ENCODE data around the gene SORBS2. TPM values are rescaled to one million over a fixed set of nuclear protein-coding genes. Genes with fewer than 3 reads are reported as not detected.

The SORBS2 gene
- total and polyA plus RNA-seq, 2 of the 4 experiments (the other 2 are of a cell fraction): 0.18 TPM; not detected in 1

DNA sequence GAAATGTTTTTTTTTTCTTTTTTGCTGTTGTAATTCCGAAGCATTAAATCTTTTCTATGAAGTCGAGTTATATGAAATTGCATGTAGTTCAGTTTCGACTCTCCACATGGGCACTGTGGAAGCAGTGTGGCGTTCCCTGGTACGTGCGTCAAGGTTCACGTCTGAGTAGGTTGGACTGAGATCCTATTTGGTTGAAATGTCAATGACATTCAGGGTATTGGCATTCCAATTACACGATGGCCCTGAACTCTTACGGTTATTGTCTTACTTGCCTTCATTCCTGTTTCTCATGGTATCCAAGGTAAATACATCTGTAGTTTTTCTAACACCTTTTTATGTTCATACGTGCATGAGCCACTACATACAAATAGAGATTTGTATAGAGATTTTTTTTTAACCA, 128.8 kb downstream of the SORBS2 start:
- POLR2A ChIA-PET (ENCODE audit: unreplicated experiment): no interaction called here
- H3K9me3 ChIP-seq (ENCODE audit: control insufficient read depth, insufficient read depth, low read length): no peaks in the 10 kb centered on the region
- H3K14ac ChIP-seq (replicated peaks; ENCODE audit: low read depth, low read length): no peak overlapping the region
- H2BK20ac ChIP-seq (ENCODE audit: low read depth, low read length): no peak overlapping the region
- no peak overlapping the region for H3K27ac ChIP-seq (ENCODE audit: insufficient read depth, low read length)
- no peak overlapping the region for H3K9ac ChIP-seq (ENCODE audit: low read depth, low read length)
- intact Hi-C loops (cut with micrococcal nuclease) (no loop called here), in situ Hi-C loops (cut with MboI; ENCODE audit: low sequenced_read_pairs) (no loop called here), dilution Hi-C loops (cut with HindIII; ENCODE audit: low sequenced_read_pairs, unreplicated experiment) (no loop called here)
- H3K9me1 ChIP-seq (ENCODE audit: insufficient read depth, low read length): no peaks in the 10 kb centered on the region
- no peak for ATAC-seq (ENCODE audit: low read depth)
- H3K79me1 ChIP-seq (ENCODE audit: low read depth in 1 of 2, low read length in 2 of 2): no peaks in the 10 kb centered on the region
- WGBS, 2 experiments (ENCODE audit: extremely low coverage in 2 of 2, insufficient read length in 1 of 2): 80% methylated on average over 1 of the region's 10 CpGs; no CpG with 5 or more reads in 1 of the 2 experiments
- H4K91ac ChIP-seq (ENCODE audit: insufficient read depth, low read depth, low read length): no peak overlapping the region
- TF ChIP-seq RFX5 (IDR thresholded peaks at IDR 0.05; ENCODE audit: low read depth, low read length) (no peak), MAZ (IDR thresholded peaks at IDR 0.05; ENCODE audit: borderline replicate concordance, low read depth, low read length) (no peak), FOS (IDR thresholded peaks at IDR 0.05; ENCODE audit: low read depth, low read length) (no peak), MXI1 (IDR thresholded peaks at IDR 0.05; ENCODE audit: borderline replicate concordance, low read depth, low read length) (no peak)
- TF ChIP-seq, protein P1, sequence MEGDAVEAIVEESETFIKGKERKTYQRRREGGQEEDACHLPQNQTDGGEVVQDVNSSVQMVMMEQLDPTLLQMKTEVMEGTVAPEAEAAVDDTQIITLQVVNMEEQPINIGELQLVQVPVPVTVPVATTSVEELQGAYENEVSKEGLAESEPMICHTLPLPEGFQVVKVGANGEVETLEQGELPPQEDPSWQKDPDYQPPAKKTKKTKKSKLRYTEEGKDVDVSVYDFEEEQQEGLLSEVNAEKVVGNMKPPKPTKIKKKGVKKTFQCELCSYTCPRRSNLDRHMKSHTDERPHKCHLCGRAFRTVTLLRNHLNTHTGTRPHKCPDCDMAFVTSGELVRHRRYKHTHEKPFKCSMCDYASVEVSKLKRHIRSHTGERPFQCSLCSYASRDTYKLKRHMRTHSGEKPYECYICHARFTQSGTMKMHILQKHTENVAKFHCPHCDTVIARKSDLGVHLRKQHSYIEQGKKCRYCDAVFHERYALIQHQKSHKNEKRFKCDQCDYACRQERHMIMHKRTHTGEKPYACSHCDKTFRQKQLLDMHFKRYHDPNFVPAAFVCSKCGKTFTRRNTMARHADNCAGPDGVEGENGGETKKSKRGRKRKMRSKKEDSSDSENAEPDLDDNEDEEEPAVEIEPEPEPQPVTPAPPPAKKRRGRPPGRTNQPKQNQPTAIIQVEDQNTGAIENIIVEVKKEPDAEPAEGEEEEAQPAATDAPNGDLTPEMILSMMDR (conservative IDR thresholded peaks at IDR 0.05; ENCODE audit: low read depth, low read length): no peak
- TF ChIP-seq, protein P2, sequence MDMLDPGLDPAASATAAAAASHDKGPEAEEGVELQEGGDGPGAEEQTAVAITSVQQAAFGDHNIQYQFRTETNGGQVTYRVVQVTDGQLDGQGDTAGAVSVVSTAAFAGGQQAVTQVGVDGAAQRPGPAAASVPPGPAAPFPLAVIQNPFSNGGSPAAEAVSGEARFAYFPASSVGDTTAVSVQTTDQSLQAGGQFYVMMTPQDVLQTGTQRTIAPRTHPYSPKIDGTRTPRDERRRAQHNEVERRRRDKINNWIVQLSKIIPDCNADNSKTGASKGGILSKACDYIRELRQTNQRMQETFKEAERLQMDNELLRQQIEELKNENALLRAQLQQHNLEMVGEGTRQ (IDR thresholded peaks at IDR 0.05; ENCODE audit: low read depth, low read length): no peak
- H2BK5ac ChIP-seq (ENCODE audit: low read depth, low read length, poor library complexity, severe bottlenecking): no peak overlapping the region
- no peak overlapping the region for H3K4ac ChIP-seq (ENCODE audit: low read depth, low read length)
- H3K36me3 ChIP-seq (ENCODE audit: control insufficient read depth, insufficient read depth, low read length): no peaks in the 10 kb centered on the region
- H2AK5ac ChIP-seq (ENCODE audit: low read depth, low read length): no peak overlapping the region
- no peaks in the 10 kb centered on the region for H3K4me1 ChIP-seq (ENCODE audit: control insufficient read depth, insufficient read depth, low read length)
- H3K4me2 ChIP-seq (ENCODE audit: low read depth, low read length): no peak overlapping the region
- H3K27me3 ChIP-seq (ENCODE audit: control insufficient read depth, insufficient read depth, low read length): peaks cover 5% of the 10 kb centered on the region; the same call in 1 of the 2 replicates
- no peaks in the 10 kb centered on the region for H4K20me1 ChIP-seq (ENCODE audit: insufficient read depth, low read length)
- no peak for DNase-seq
- no TSS peak for BruUV-seq (replicated peaks)
- no peak overlapping the region for H3K4me3 ChIP-seq (ENCODE audit: insufficient read depth, low read depth, low read length)
- CTCF ChIA-PET: interaction anchor here (0.6 kb wide), 1 partner anchor 13 kb away, joined by 3 read pairs; no protein-coding TSS in a partner anchor
- no peak overlapping the region for H2BK15ac ChIP-seq (ENCODE audit: low read depth, low read length)
- H4K5ac ChIP-seq (ENCODE audit: low read depth, low read length): no peak overlapping the region
- no peak overlapping the region for H2BK120ac ChIP-seq (ENCODE audit: low read depth, low read length)
- no peak overlapping the region for H3K18ac ChIP-seq (ENCODE audit: low read depth, low read length)
- H2AFZ ChIP-seq (replicated peaks; ENCODE audit: low read length, poor library complexity): no peak overlapping the region
- no peak overlapping the region for H4K8ac ChIP-seq (ENCODE audit: low read depth in 2 of 2, low read length in 2 of 2)
- no peak overlapping the region for H3K23ac ChIP-seq (ENCODE audit: low read depth, low read length)
- no peak overlapping the region for H3K56ac ChIP-seq (ENCODE audit: extremely low read depth, insufficient read depth, low read length)
- H2AK9ac ChIP-seq (replicated peaks; ENCODE audit: low read depth, low read length, poor library complexity): no peak overlapping the region

Measured in IMR-90 (cell line).